H1 (cell line): ENCODE results near the gene IL5RA. TPM values are rescaled to one million over a fixed set of nuclear protein-coding genes. Genes with fewer than 3 reads are reported as not detected.

Experiments
- CTCF ChIA-PET: fragments of 300-600 bp; sonication (Branson Sonifier 250); formaldehyde crosslinking; loops from one replicate; lab custom pipeline; 2021; ENCODE audit not compliant: partially characterized antibody; lab: Charles Lee
- POLR2A ChIA-PET: fragments of 300-600 bp; sonication (Branson Sonifier 250); formaldehyde crosslinking; loops from one replicate; lab custom pipeline; 2021; ENCODE audit warnings: inconsistent platforms; ENCODE audit not compliant: partially characterized antibody; lab: Charles Lee
- DNase-seq, 2 experiments: peaks; one replicate each; pipeline versions ENCODE4 v3.0.0 to v3.0.0-alpha.2; 2010 to 2022; ENCODE audit warnings: low spot score in 2 of 2, low read depth in 1 of 2, mixed read lengths in 1 of 2
- FAIRE-seq: peaks from 2 replicates; lab custom pipeline; 2011; peaks lifted over from hg19 to GRCh38; lab: Jason Lieb, UNC
- H2AFZ ChIP-seq: 2 replicates; pipeline ENCODE4 v1.8.1; 2012; ENCODE audit warnings: low read length, inconsistent platforms
- H2AK5ac ChIP-seq: 2 replicates; pipeline ENCODE4 v1.6.1; 2013; ENCODE audit warnings: low read depth, low read length
- H2BK120ac ChIP-seq: replicated peaks from 2 replicates; pipeline ENCODE3; 2013; ENCODE audit warnings: low read depth, low read length, inconsistent platforms
- H2BK12ac ChIP-seq: 2 replicates; pipeline ENCODE4 v1.6.1; 2013; ENCODE audit warnings: low read depth, low read length
- H2BK15ac ChIP-seq: 2 replicates; pipeline ENCODE4 v1.6.1; 2013; ENCODE audit warnings: low read length
- H2BK20ac ChIP-seq: 2 replicates; pipeline ENCODE4 v1.6.1; 2013; ENCODE audit warnings: low read length
- H2BK5ac ChIP-seq: 2 replicates; pipeline ENCODE4 v1.6.1; 2013; ENCODE audit warnings: low read depth, low read length
- H3K14ac ChIP-seq: 2 replicates; pipeline ENCODE4 v1.6.1; 2013; ENCODE audit warnings: inconsistent platforms; ENCODE audit not compliant: insufficient read length
- H3K18ac ChIP-seq: 2 replicates; pipeline ENCODE4 v1.6.1; 2013; ENCODE audit warnings: low read length; ENCODE audit errors: extremely low read depth
- H3K23ac ChIP-seq: 2 replicates; pipeline ENCODE4 v1.6.1; 2013; ENCODE audit warnings: inconsistent platforms; ENCODE audit not compliant: insufficient read length
- H3K23me2 ChIP-seq: 2 replicates; pipeline ENCODE4 v1.6.1; 2013; ENCODE audit warnings: low read depth, low read length
- H3K27ac ChIP-seq: 2 replicates; pipeline ENCODE4 v1.6.1; 2011; ENCODE audit warnings: low read depth, low read length, inconsistent platforms
- H3K27me3 ChIP-seq, 4 experiments: replicated peaks in 1 of 4; 1 replicate in 1 of 4; 2 replicates in 3 of 4; pipeline versions ENCODE4 v1.6.1 to v1.8.1; 2011 to 2013; ENCODE audit warnings: low read length in 3 of 4, mild to moderate bottlenecking in 3 of 4, inconsistent platforms in 2 of 4, mixed read lengths in 2 of 4, moderate library complexity in 1 of 4; ENCODE audit not compliant: control insufficient read depth in 3 of 4, insufficient read depth in 3 of 4; ENCODE audit errors: extremely low read depth in 1 of 4
- H3K36me3 ChIP-seq, 4 experiments: 2 replicates each; pipeline versions ENCODE4 v1.6.1 to v1.8.1; 2011 to 2013; ENCODE audit warnings: mild to moderate bottlenecking in 4 of 4, low read length in 3 of 4, moderate library complexity in 2 of 4, control low read depth in 1 of 4, inconsistent platforms in 1 of 4; ENCODE audit not compliant: insufficient read depth in 4 of 4, control insufficient read depth in 2 of 4
- H3K4ac ChIP-seq: replicated peaks from 2 replicates; pipeline ENCODE3; 2013; ENCODE audit warnings: low read length, low read depth, mixed read lengths, inconsistent platforms; ENCODE audit not compliant: insufficient read length
- H3K4me1 ChIP-seq, 4 experiments: replicated peaks in 1 of 4; 1 replicate in 1 of 4; 2 replicates in 3 of 4; pipeline versions ENCODE4 v1.6.1 to v1.8.1; 2011 to 2013; ENCODE audit warnings: low read length in 3 of 4, inconsistent platforms in 2 of 4, mixed read lengths in 1 of 4; ENCODE audit not compliant: insufficient read depth in 4 of 4, control insufficient read depth in 3 of 4
- H3K4me2 ChIP-seq, 2 experiments: 2 replicates each; pipeline versions ENCODE4 v1.6.1 to v1.8.1; 2011 to 2013; ENCODE audit warnings: low read depth in 2 of 2, low read length in 2 of 2, control low read depth in 1 of 2, inconsistent platforms in 1 of 2, mild to moderate bottlenecking in 1 of 2; ENCODE audit not compliant: insufficient read depth in 1 of 2
- H3K4me3 ChIP-seq, 4 experiments: fragments of 200-600, 300-600 bp in 1 of 4; sonication (generic), shearing (Covaris generic), sonication (Bioruptor Twin) in 1 of 4; 2 replicates each; pipeline versions ENCODE4 v1.5.1 to v1.8.1; 2011 to 2016; ENCODE audit warnings: low read length in 4 of 4, low read depth in 3 of 4, control low read depth in 2 of 4, inconsistent platforms in 2 of 4, mild to moderate bottlenecking in 2 of 4, mixed read lengths in 1 of 4, moderate library complexity in 1 of 4; ENCODE audit not compliant: insufficient read depth in 2 of 4; ENCODE audit errors: extremely low read depth in 1 of 4
- H3K56ac ChIP-seq: replicated peaks from 2 replicates; pipeline ENCODE3; 2013; ENCODE audit warnings: low read depth, mild to moderate bottlenecking, mixed read lengths, low read length, inconsistent platforms; ENCODE audit not compliant: insufficient read length
- H3K79me1 ChIP-seq: 2 replicates; pipeline ENCODE4 v1.6.1; 2013; ENCODE audit warnings: low read depth, low read length, control low read depth
- H3K79me2 ChIP-seq, 2 experiments: 2 replicates each; pipeline versions ENCODE4 v1.6.1 to v1.8.1; 2012 to 2013; ENCODE audit warnings: low read length in 2 of 2, mild to moderate bottlenecking in 2 of 2, inconsistent platforms in 1 of 2; ENCODE audit not compliant: insufficient read depth in 2 of 2, control insufficient read depth in 1 of 2
- H3K9ac ChIP-seq, 4 experiments: replicated peaks in 1 of 4; 1 replicate in 1 of 4; 2 replicates in 3 of 4; pipeline versions ENCODE4 v1.6.1 to v1.8.1; 2011 to 2013; ENCODE audit warnings: low read depth in 3 of 4, low read length in 3 of 4, control low read depth in 2 of 4, mild to moderate bottlenecking in 2 of 4, moderate library complexity in 2 of 4, inconsistent platforms in 1 of 4; ENCODE audit errors: extremely low read depth in 1 of 4
- H3K9me3 ChIP-seq, 2 experiments: 2 replicates each; pipeline versions ENCODE4 v1.6.1 to v1.8.1; 2012 to 2013; ENCODE audit warnings: mild to moderate bottlenecking in 2 of 2, moderate library complexity in 2 of 2, control low read depth in 1 of 2, inconsistent platforms in 1 of 2, low read depth in 1 of 2, low read length in 1 of 2, mixed read lengths in 1 of 2; ENCODE audit not compliant: insufficient read depth in 2 of 2
- H4K20me1 ChIP-seq, 2 experiments: replicated peaks in 1 of 2; 2 replicates each; pipeline versions ENCODE3 to v1.8.1; 2011 to 2013; ENCODE audit warnings: inconsistent platforms in 2 of 2, low read length in 2 of 2, mild to moderate bottlenecking in 1 of 2; ENCODE audit not compliant: insufficient read depth in 2 of 2, control insufficient read depth in 1 of 2
- H4K5ac ChIP-seq: 2 replicates; pipeline ENCODE4 v1.6.1; 2013; ENCODE audit warnings: low read length, low read depth, mixed read lengths, inconsistent platforms; ENCODE audit not compliant: insufficient read length
- H4K8ac ChIP-seq: 2 replicates; pipeline ENCODE4 v1.8.0; 2013; ENCODE audit warnings: mild to moderate bottlenecking, moderate library complexity, low read length, inconsistent platforms; ENCODE audit not compliant: insufficient read depth; ENCODE audit errors: extremely low read depth
- H4K91ac ChIP-seq: replicated peaks from 2 replicates; pipeline ENCODE3; 2013; ENCODE audit warnings: low read length, mixed read lengths, inconsistent platforms; ENCODE audit not compliant: insufficient read length
- CTBP2 ChIP-seq: IDR thresholded peaks from 2 replicates; pipeline ENCODE4 v1.7.0; 2011; ENCODE audit warnings: borderline replicate concordance, mild to moderate bottlenecking, moderate library complexity, mixed read lengths, low read length; ENCODE audit not compliant: insufficient read depth, insufficient read length
- EZH2 ChIP-seq: fragments of 200-600 bp; sonication (generic); IDR thresholded peaks from 2 replicates; pipeline ENCODE4 v1.7.1; 2012; ENCODE audit warnings: low read depth, mild to moderate bottlenecking, moderate library complexity, low read length, inconsistent platforms; ENCODE audit not compliant: severe bottlenecking
- PHF8 ChIP-seq: fragments of 200-600 bp; sonication (generic); conservative IDR thresholded peaks from 2 replicates; pipeline ENCODE4 v1.7.1; 2012; ENCODE audit warnings: low read depth, mild to moderate bottlenecking, inconsistent platforms, low read length, moderate library complexity
- RBBP5 ChIP-seq: IDR thresholded peaks from 2 replicates; pipeline ENCODE4 v1.7.1; 2012; ENCODE audit warnings: low read depth, mild to moderate bottlenecking, inconsistent platforms, low read length, moderate library complexity, borderline replicate concordance
- TBP ChIP-seq: IDR thresholded peaks from 2 replicates; pipeline ENCODE4 v1.6.1; 2011; ENCODE audit warnings: low read depth, low read length, improper control_type of control experiment
- WGBS, 2 experiments: shearing (Covaris generic) in 1 of 2; methylation state at CpG; one replicate each; pipeline versions ENCODE4 v1.1.6 to v1.1.7; 2013 to 2015; ENCODE audit warnings: low lambda C conversion rate in 2 of 2, mixed read lengths in 2 of 2, inconsistent platforms in 1 of 2, low coverage in 1 of 2, missing lambda C conversion rate in 1 of 2; ENCODE audit not compliant: insufficient replicate concordance in 2 of 2, insufficient coverage in 1 of 2, insufficient read length in 1 of 2; ENCODE audit errors: extremely low coverage in 1 of 2, missing lambda C conversion rate in 1 of 2; 5-methylcytosine and 5-hydroxymethylcytosine counted together
- long read RNA-seq, 2 experiments: library from RNA in 1 of 2; library from capped mRNA in 1 of 2; stranded (forward); transcript quantifications; one replicate each; pipeline ENCODE4 v2.0.0, GENCODE V29; 2021; ENCODE audit warnings: inconsistent platforms in 1 of 2
- polyA minus RNA-seq, 3 experiments: library from RNA; depleted of rRNA, polyadenylated mRNA; stranded (reverse); fragments of >200 nt; gene quantifications; 1 replicate in 2 of 3; 2 replicates in 1 of 3; pipeline ENCODE4 v1.2.3, GENCODE V29; 2011
- polyA plus RNA-seq, 7 experiments: library from polyadenylated mRNA; depleted of rRNA in 3 of 7; stranded (reverse) in 5 of 7; unstranded in 2 of 7; fragments of >200 nt in 5 of 7; fragments of 200-250 nt in 2 of 7; gene quantifications; 1 replicate in 5 of 7; 2 replicates in 1 of 7; 4 replicates in 1 of 7; pipeline versions ENCODE4 v1.2.1 to v1.2.3, GENCODE V29; 2011 to 2013; ENCODE audit warnings: missing spikeins in 2 of 7, mixed read lengths in 2 of 7
- total RNA-seq: library from RNA; stranded (reverse); fragmentation: NEBNext Ultra II Directional; extraction: Animal tissue kit (Norgen Biotek cat#: 25700); gene quantifications from 2 replicates; pipeline ENCODE4 v1.2.1, GENCODE V29; 2021

The IL5RA gene, protein sequence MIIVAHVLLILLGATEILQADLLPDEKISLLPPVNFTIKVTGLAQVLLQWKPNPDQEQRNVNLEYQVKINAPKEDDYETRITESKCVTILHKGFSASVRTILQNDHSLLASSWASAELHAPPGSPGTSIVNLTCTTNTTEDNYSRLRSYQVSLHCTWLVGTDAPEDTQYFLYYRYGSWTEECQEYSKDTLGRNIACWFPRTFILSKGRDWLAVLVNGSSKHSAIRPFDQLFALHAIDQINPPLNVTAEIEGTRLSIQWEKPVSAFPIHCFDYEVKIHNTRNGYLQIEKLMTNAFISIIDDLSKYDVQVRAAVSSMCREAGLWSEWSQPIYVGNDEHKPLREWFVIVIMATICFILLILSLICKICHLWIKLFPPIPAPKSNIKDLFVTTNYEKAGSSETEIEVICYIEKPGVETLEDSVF
- not detected in 2 replicates for total RNA-seq
- polyA plus RNA-seq (2011; rRNA removed) = not detected in 2 replicates
- polyA plus RNA-seq (2011; cell fraction: cytosol; rRNA removed) = 0.05 TPM
- not detected for polyA plus RNA-seq (2011; cell fraction: nucleus; rRNA removed)
- polyA plus RNA-seq (2012, experiment 1 of 2) = not detected in 4 replicates
- not detected for polyA plus RNA-seq (2012, experiment 2 of 2)
- 0.04 TPM for polyA plus RNA-seq (2013, experiment 1 of 2)
- 0.04 TPM for polyA plus RNA-seq (2013, experiment 2 of 2)
- polyA minus RNA-seq (2011; rRNA and poly(A)+ RNA removed) = not detected in 2 replicates
- polyA minus RNA-seq (2011; cell fraction: cytosol; rRNA and poly(A)+ RNA removed) = not detected
- 1.9 TPM for polyA minus RNA-seq (2011; cell fraction: nucleus; rRNA and poly(A)+ RNA removed)
- long read RNA-seq, experiment 1 = 0 reads
- long read RNA-seq, experiment 2 = 0 reads

DNA sequence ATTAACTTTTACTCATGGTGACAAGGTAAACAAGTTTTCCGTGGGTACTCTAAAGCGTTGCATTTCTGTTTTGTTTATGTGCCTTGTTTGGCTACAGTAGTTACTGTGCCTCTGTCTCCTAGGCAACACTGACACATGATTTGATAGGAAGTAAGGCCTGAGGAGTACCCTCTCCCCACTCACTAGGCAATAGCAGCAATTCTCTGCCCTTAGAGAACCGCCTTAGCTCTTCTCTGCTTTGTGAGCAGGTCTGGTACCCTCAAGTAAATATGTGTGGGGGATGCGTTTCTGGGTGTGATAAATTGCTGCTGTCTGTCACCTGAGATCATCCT lies at the start of gene IL5RA:
TSS of gene IL5RA (minus strand) at position 76 of the 332 bp plus-strand sequence. CDS start 5,390 bp downstream, outside the sequence.
- DNase-seq (no peak), FAIRE-seq (no peak)
- Histone ChIP-seq H3K36me3 (no peaks in the 10 kb centered on the region), H3K56ac (no peak within 1 kb of the TSS), H3K4ac (no peak within 1 kb of the TSS), H3K79me2 (no peaks in the 10 kb centered on the region), H2BK120ac (no peak within 1 kb of the TSS), H2BK20ac (no peak within 1 kb of the TSS), H3K27ac (peak within 1 kb of the TSS; percentile 62; the same call in 1 of the 2 replicates), H3K23me2 (no peaks in the 10 kb centered on the region), H3K27me3 (no peaks in the 10 kb centered on the region), H3K4me3 (no peak within 1 kb of the TSS), H3K4me2 (peak within 1 kb of the TSS in 1 of 2 experiments; percentile 52; a peak in 2 of 4 replicates), H4K8ac (no peak within 1 kb of the TSS), H3K4me1 (peaks cover 0 to 6% (median 6%) of the 10 kb centered on the region in 4 experiments; a peak in 5 of 7 replicates), H2BK12ac (peak within 1 kb of the TSS; percentile 82; the same call in 1 of the 2 replicates), H3K14ac (no peak within 1 kb of the TSS), H2AK5ac (no peak within 1 kb of the TSS), H3K9ac (peak within 1 kb of the TSS in 1 of 4 experiments; percentile 42; a peak in 2 of 7 replicates), H2BK15ac (no peak within 1 kb of the TSS), H3K18ac (no peak within 1 kb of the TSS), H2AFZ (peak within 1 kb of the TSS; percentile 55), H4K91ac (no peak within 1 kb of the TSS), H3K79me1 (no peaks in the 10 kb centered on the region), H2BK5ac (no peak within 1 kb of the TSS), H3K23ac (no peak within 1 kb of the TSS), H4K5ac (no peak within 1 kb of the TSS), H3K9me3 (no peaks in the 10 kb centered on the region), H4K20me1 (no peaks in the 10 kb centered on the region)
- CTCF ChIA-PET = interaction anchor here (0.9 to 1.1 kb wide), 2 partner anchors 43 to 79 kb away, joined by 3 read pairs; no protein-coding TSS in a partner anchor
- POLR2A ChIA-PET = no interaction called here
- WGBS, 2 experiments = 84% methylated on average over 4 of the region's 4 CpGs; no CpG with 5 or more reads in 1 of the 2 experiments
- no peak for TF ChIP-seq CTBP2
- no peak for TF ChIP-seq EZH2
- TF ChIP-seq RBBP5 = no peak
- no peak for TF ChIP-seq TBP
- TF ChIP-seq PHF8 = no peak
